Stimulated activated CD4-positive, alpha-beta T cell treated with anti-CD3 and anti-CD28 coated beads, Interleukin-2, amount 100 ng/mL, for 48 hours (primary cell): ENCODE results near the gene FFAR3.
A peak's percentile ranks its signal among the peaks of the same experiment; 100 is the strongest.

Experiments
- DNase-seq, 2 donors: peaks; one replicate each; pipeline ENCODE4 v3.0.0-alpha.2; 2020

The FFAR3 gene

GRCh38 chr19:35331551-35332214, 26.6 kb upstream of the FFAR3 start:
- no peak for DNase-seq

- DNase-seq = peak in 1 of 2 donors; percentile 30
Measured at GRCh38 chr19:35332817-35333216, 25.4 kb upstream of the FFAR3 start.

DNA sequence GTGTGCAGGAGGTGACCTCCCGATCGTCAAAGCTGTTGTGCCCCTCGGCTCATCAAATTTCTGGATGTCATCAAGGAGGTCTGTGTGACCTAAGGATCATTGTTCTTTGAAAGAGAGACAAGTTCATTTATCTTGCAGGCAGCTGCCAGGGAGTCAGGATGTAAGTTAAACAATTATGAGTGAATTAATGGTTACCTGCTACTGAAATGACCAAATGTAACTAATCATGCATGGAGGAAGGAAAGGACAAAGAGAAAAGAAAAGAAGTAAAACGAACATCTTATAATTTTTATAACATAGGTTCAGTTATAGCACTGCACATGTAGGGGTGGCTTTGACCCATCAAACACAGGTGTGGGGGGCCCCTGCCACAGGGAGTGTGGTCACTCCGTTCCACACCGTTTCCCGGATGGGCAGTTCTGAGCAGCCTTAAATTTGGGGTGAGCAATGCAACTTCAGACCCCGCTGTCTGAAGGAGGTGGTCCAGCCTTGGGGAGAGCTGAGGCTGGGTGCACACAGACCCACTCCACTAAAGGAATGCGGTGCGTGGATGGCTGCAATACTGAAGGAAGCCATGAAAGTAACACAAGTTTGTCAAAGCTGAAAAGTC, 24.0 kb upstream of the FFAR3 start:
- no peak for DNase-seq

DNA sequence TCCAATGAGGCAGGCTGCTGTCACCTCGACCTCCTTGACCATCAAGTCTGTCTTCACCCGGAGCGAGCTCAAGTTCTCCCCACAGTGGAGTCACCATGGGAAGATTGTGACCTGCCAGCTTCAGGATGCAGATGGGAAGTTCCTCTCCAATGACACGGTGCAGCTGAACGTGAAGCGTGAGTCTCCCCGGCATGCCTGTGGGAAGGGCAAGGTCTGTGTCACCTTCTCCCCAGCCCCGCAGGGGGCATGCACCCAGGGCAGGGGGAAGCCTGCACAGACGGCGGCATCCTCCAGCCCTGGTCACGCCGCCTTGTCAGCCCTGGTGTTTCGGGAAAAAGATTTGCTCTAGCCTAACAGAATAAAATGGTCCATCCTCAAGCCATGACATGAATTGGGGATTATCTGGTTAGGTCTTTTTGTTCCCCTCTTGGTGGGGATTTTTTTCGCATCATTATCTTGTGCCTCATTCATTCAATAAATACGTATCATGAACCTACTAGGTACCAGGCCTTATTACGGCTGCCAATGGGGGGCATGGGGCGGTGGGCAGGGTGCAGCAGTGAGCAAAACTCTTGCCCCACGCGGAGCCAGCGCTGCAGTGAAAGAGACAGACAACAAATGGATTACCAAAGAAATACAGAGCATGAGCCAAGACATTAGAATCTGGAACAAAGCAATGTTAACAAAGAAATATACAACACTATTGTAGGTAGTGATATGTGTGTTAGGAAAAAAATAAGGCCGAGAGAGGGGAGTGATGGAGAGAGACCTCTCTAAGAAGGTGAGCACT, 21.9 kb upstream of the FFAR3 start:
- DNase-seq = no peak

- DNase-seq = no peak
Measured at GRCh38 chr19:35337097-35337983, 20.9 kb upstream of the FFAR3 start.

- DNase-seq = no peak
Measured at GRCh38 chr19:35337984-35338296, 20.3 kb upstream of the FFAR3 start.

- DNase-seq = no peak
Measured at GRCh38 chr19:35340431-35340830, 17.8 kb upstream of the FFAR3 start.

DNA sequence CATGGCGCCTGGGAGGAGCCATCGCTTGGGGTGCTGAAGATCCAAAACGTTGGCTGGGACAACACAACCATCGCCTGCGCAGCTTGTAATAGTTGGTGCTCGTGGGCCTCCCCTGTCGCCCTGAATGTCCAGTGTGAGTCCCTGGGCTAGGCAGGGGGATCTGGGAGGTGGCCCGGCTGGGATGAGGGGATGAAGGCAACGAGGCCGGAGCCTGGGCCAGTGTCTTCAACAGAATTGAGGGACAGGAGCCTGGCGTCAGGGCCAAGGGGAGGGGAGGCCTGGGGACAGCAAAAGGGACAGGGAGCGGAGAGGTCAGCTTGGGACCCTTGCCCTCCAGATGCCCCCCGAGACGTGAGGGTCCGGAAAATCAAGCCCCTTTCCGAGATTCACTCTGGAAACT, 17.3 kb upstream of the FFAR3 start:
- no peak for DNase-seq

DNA sequence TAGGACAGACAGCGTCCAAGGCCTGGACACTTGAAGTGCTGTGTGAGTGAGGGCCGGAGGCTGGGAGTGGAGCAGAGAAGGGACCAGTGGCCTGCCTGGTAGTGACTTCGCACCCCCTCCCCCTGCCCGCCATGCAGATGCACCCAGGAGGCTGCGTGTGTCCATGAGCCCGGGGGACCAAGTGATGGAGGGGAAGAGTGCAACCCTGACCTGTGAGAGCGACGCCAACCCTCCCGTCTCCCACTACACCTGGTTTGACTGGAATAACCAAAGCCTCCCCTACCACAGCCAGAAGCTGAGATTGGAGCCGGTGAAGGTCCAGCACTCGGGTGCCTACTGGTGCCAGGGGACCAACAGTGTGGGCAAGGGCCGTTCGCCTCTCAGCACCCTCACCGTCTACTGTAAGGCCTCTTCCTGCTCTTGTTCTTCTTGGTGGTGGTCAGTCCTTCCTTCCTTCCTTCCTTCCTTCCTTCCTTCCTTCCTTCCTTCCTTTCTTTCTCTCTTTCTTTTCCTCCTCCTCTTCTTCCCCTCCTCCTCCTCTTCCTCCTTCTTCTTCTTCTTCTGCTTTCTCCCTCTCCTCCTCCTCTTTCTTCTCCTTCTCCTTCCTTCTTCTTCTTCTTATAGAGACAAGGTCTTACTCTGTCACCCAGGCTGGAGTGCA, 16.6 kb upstream of the FFAR3 start:
- DNase-seq = no peak

- no peak for DNase-seq
Measured at GRCh38 chr19:35342430-35342829, 15.8 kb upstream of the FFAR3 start.

DNA sequence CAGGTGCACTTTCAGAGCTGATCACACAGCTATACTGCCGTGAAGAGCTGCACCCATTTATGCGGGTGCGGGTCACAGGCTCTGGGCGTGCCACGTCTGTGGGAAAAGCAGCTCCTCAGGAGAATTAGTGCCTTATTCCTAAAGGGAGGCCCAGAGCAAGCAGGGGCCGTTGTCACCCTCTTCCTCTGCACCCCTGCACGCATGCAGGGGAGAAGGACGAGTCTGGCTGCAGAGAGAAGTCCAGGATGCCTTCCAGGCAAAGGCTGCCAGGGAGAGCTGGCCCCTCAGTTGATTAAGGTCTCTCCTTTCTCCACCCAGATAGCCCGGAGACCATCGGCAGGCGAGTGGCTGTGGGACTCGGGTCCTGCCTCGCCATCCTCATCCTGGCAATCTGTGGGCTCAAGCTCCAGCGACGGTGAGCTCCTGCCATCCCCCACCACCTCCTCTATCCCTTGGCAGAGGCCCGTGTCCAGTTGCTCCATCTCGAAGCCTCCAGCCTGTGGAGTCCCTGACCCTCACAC, 13.7 kb upstream of the FFAR3 start:
- DNase-seq = no peak

GRCh38 chr19:35345671-35346111, 12.6 kb upstream of the FFAR3 start:
- DNase-seq = no peak

DNA sequence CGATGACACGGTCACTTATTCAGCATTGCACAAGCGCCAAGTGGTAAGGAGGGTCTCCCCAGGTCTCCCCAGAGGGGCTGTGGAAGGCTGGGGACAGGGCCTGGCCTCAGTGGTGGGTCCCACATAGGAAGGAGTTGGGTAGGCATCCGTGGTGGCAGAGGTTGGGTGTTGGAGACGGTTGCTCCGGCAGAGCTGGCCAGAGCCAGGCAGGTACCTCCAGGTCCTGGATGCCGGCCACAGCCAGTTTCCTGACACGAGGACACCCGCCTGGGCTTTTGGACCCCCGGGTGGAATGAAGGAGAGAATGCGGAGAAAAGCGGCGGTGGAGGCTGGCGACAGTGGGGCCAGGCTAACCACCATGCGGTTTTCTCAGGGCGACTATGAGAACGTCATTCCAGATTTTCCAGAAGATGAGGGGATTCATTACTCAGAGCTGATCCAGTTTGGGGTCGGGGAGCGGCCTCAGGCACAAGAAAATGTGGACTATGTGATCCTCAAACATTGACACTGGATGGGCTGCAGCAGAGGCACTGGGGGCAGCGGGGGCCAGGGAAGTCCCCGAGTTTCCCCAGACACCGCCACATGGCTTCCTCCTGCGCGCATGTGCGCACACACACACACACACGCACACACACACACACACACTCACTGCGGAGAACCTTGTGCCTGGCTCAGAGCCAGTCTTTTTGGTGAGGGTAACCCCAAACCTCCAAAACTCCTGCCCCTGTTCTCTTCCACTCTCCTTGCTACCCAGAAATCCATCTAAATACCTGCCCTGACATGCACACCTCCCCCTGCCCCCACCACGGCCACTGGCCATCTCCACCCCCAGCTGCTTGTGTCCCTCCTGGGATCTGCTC, 11.8 kb upstream of the FFAR3 start:
- DNase-seq = peak; percentile 56 to 62

DNA sequence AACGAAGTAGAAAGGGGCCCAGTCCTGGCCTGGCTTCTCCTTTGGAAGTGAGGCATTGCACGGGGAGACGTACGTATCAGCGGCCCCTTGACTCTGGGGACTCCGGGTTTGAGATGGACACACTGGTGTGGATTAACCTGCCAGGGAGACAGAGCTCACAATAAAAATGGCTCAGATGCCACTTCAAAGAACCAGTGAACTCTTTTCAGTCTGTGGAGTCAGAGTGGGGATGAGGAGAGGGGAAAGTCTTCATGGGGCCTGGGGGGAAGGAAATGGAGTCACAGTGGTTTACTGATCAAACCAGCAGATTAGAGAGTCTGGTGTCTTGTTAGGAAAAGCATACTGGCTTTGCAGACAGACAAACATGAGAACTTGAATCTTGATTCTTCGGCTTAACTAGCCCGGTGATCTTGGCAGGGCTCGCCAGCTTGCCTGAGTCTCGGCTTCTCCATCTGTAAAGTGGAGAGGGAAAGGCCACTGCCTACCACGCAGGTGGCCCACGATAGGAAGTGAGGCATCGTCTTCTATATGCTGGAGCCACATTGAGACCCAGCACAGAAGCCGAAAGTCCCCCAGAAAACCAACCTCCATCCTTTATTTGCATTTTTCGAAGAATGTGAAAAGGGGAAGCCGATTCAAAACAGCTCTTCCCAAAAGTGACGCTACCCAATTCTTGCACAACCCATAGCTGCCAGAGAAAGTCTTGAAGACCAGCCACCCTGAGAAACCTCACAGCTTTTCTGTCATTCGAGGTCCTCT, 10.9 kb upstream of the FFAR3 start, which contains the start of gene FFAR1:
Gene FFAR1 (plus strand): TSS at position 732 of the 759 bp plus-strand sequence. CDS start 3,650 bp downstream, outside the sequence.
- DNase-seq = peak; percentile 37 to 55

DNA sequence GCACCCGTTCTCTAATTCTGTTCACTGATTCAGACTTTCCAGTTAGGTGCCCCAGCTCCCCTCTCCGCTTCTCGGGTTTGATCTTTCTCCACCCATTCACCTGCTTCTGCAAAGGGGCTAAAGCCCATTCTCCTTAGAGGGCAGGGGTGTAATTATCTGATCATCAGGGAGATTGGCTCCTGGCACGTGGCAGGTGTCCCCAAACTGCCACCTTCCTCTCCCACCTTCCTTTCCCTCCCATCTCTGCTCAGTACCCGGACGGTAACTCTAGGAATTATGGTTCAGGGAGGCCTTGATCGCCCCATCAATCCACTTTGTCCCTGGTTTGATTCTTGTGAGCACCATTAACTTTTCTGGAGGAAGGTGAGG, 10.3 kb upstream of the FFAR3 start:
- no peak for DNase-seq

DNA sequence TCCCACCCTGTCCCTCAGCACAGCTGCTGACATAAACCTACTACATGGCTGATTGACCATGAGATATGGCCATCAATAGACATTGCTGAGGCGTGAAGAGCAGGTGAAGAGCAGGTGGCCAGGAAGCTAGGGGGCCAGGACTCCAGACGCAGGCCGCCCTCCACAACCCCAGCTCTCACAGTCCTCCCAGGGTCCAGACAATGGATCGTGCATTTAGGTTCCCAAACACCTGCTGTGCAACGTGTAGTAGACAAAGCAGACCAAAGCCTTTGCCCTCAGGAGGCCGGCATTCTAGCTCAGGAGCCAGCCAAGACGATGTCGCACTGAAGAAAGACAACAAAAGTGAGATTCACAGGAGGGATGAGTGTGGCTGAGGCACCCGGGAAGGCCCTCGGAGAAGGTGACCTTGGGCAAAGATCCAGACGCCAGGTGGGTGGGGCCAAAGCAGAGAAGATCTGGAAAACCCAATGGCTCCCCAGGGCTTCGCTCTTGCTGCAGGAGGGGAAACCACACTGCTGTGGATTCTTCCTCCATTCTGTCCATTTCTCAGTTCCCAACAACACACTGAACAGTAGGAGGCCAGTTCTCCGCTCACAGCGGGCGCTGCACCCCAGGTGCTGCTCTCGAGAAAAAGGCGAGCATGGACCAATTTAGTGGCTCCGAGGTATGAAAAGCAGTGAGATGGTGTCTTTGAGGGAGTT, 9.2 kb upstream of the FFAR3 start:
- DNase-seq = no peak

GRCh38 chr19:35349614-35350521, 8.4 kb upstream of the FFAR3 start:
- DNase-seq = no peak

DNA sequence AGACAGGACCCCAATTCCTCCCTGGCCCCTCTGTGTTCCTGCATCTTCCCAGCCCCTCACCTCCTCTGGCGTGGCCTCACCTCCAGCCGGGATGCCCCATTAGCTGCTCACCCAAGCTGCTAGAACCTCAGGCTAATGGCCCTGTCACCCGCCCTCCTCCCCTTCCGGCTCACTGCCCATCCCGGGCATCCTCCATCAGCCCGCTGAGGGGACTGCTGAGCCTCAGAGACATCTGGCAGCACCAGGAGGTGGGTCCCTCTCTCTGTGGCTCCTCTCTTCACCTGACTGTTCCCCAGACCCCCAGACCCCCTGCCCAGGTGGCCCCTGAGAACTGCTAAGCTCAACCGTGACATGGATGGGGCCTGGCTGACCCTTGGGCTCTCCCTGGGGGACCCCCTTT, 7.7 kb upstream of the FFAR3 start:
- DNase-seq = no peak
